Skeletal muscle tissue (tissue), 4 donors: ENCODE data around the gene INPP4A. TPM values are rescaled to one million over a fixed set of nuclear protein-coding genes. Genes with fewer than 3 reads are reported as not detected.

Experiments
- H3K27ac ChIP-seq: one replicate; pipeline ENCODE4 v1.7.0; 2013; ENCODE audit warnings: mild to moderate bottlenecking, low read depth, low read length, inconsistent platforms
- H3K27me3 ChIP-seq, 3 donors: one replicate each; pipeline ENCODE4 v1.7.0; 2013; ENCODE audit warnings: low read length in 3 of 3; ENCODE audit not compliant: control insufficient read depth in 3 of 3, insufficient read depth in 3 of 3
- H3K36me3 ChIP-seq, 3 donors: one replicate each; pipeline ENCODE4 v1.7.0; 2013; ENCODE audit warnings: low read length in 3 of 3; ENCODE audit not compliant: control insufficient read depth in 3 of 3, insufficient read depth in 3 of 3
- H3K4me1 ChIP-seq, 3 donors: one replicate each; pipeline ENCODE4 v1.7.0; 2013; ENCODE audit warnings: low read length in 3 of 3, mild to moderate bottlenecking in 3 of 3; ENCODE audit not compliant: control insufficient read depth in 3 of 3, insufficient read depth in 3 of 3
- H3K4me3 ChIP-seq, 3 donors: one replicate each; pipeline ENCODE4 v1.7.0; 2013; ENCODE audit warnings: low read length in 3 of 3
- H3K9ac ChIP-seq, 3 donors: one replicate each; pipeline ENCODE4 v1.7.0; 2013; ENCODE audit warnings: low read length in 3 of 3, mild to moderate bottlenecking in 3 of 3, moderate library complexity in 2 of 3, low read depth in 1 of 3
- H3K9me3 ChIP-seq, 3 donors: one replicate each; pipeline ENCODE4 v1.7.0; 2013; ENCODE audit warnings: low read length in 3 of 3; ENCODE audit not compliant: control insufficient read depth in 3 of 3
- total RNA-seq: library from RNA; depleted of rRNA; stranded (reverse); fragments of >200 nt; gene quantifications from one replicate; pipeline ENCODE4 v1.2.3, GENCODE V29; 2014
- donor health status: Osteomylitis.

Gene INPP4A
- total RNA-seq, 1 donor from 2014 or later: 12.5 TPM

DNA sequence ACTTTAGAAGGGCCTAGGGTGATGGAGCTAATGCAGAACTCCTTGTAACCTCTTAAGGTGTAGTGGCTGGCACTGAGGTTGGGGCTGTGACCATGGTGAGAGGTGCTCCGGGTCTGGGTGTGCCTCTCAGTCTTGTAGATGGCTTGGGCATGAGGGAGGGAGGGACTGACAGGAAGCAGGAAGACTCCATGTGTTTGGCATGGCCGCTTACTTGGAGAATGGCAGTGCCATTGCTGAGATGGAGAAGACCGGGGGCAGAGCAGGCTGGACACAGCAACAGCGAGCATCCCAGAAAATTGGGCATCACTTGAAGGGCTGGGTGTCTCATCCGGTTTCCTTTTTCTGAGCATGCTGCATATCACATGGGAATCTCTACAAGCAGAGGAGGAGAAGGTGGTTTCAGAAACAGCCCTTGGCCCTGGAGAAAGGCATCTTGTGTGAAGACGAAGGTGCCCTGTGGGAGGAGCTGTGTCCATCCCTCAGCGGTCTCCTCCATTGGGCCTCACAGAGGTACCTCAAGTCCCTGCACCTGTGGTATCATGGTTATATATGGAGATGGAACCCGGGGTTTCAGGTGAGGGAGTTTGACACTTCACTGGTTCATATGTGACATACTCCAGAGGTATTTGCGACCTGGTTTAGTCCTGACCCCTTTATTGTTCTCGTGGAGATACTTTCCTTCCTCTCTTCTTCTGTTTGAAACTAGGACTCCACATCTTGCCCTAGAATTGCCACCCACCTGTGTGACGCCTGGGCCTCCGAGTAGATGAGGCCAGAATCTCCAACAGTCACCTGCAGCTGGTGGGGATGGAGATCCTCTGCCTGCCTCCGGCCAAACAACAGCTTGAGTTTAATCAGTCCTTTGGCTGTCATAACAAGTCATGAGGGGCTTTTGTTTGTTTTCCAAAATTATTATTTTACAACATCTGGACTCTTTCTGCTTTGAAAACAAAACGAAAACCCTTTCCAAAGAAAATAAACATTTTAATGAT, 45.6 kb downstream of the INPP4A start:
- Histone ChIP-seq H3K27me3 (no peaks in the 10 kb centered on the region), H3K4me3 (no peak overlapping the region), H3K9me3 (no peaks in the 10 kb centered on the region), H3K4me1 (peaks cover 30 to 48% (median 42%) of the 10 kb centered on the region in 3 donors), H3K9ac (no peak overlapping the region), H3K27ac (no peak overlapping the region), H3K36me3 (no peaks in the 10 kb centered on the region)

DNA sequence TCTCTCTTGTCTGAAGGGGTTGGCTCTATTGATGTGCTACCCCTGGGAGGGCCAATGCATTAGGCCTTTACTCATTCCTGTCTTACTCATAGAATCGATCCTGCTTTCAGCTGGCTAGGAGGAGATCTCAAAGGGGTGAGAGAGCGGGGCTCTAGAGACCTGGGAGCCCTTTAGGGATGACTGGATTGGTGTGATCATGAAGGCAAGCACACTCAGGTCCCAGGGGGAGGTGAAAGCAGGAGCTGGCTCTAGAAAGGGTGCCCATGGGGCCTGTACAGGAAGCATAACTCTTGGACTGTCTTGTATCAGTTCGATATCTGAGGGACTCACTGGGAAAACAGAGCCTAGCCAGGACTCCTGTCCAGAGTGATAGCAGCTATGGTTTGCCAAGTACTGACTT, 47.8 kb downstream of the INPP4A start:
- Histone ChIP-seq H3K4me1 (peaks cover 30 to 41% (median 37%) of the 10 kb centered on the region in 3 donors), H3K9ac (no peak overlapping the region), H3K27me3 (no peaks in the 10 kb centered on the region), H3K36me3 (no peaks in the 10 kb centered on the region), H3K4me3 (no peak overlapping the region), H3K27ac (no peak overlapping the region), H3K9me3 (no peaks in the 10 kb centered on the region)

GRCh38 chr2:98494699-98495098, 50.0 kb downstream of the INPP4A start:
- Histone ChIP-seq H3K4me1 (peaks cover 19 to 29% (median 25%) of the 10 kb centered on the region in 3 donors), H3K36me3 (no peaks in the 10 kb centered on the region), H3K27ac (no peak overlapping the region)

DNA sequence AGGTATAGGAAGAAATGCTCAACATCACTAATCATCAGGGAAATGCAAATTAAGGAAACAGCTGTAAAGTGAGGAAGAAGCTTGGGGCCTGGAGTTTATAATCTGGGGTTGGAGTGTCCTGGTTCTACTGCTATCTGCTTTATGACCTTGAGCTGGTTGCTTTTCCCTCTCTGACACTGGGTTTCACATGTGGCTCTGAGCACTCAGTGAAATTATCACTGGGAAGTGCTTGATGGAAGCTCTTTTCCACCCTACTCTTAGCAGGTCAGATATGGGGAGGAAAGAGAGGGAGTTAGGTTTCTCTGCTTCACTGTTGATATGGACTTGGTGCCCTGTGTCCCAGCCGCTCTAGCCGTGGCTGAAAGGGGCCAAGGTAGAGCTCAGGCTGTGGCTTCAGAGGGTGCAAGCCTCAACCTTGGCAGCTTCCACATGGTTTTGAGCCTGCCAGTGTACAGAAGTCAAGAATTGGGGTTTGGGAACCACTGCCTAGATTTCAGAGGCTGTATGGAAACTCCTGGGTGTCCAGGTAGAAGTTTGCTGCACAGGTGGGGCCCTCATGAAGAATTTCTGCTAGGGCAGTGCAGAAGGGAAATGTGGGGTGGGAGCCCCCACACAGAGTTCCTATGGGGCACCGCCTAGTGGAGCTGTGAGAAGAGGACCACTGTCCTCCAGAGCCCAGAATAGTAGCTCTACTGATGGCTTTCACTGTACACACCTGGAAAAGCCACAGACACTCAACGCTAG, 52.3 kb downstream of the INPP4A start:
- Histone ChIP-seq H3K9ac (no peak overlapping the region), H3K4me1 (peaks cover 13 to 18% (median 15%) of the 10 kb centered on the region in 3 donors), H3K27me3 (no peaks in the 10 kb centered on the region), H3K27ac (no peak overlapping the region), H3K4me3 (no peak overlapping the region), H3K9me3 (no peaks in the 10 kb centered on the region), H3K36me3 (no peaks in the 10 kb centered on the region)

More at GRCh38 chr2:98494699-98495098, 50.0 kb downstream of the INPP4A start:
- no peaks in the 10 kb centered on the region for H3K27me3 ChIP-seq
- no peaks in the 10 kb centered on the region for H3K9me3 ChIP-seq
- no peak overlapping the region for H3K9ac ChIP-seq
- no peak overlapping the region for H3K4me3 ChIP-seq

DNA sequence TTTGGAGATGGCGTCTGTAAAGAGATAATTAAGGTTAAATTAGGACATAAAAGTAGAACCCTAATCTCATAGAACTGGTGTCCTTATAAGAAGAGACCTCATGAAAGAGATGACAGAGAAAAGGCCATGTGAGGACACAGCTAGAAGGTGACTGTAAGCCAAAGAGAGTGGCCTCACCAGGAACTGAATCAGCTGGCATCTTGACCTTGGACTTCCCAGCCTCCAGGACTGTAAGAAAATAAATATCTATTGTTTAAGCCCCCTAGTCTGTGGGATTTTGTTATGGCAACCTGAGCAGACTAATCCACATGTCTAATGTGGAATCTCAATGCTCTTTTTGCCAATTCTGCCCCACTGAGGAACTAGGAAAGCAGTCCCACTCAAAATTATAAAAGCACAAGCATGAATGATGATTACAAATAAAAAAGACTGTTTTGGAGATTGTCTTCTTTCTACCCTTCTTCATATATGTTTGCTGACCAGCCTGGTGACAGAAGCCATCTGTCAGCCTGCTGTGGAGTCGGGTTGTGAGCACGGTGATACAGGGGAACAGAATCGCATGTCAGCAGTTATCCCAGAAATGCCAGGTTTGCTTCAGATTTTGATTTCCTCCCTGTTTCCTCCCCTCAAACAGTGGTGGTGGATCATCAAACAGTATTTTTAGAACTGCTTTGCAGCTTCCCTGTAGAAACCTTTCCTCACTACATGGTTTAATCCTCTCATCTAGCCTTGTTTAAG, 54.2 kb downstream of the INPP4A start:
- Histone ChIP-seq H3K27me3 (no peaks in the 10 kb centered on the region), H3K27ac (no peak overlapping the region), H3K4me3 (no peak overlapping the region), H3K36me3 (peaks cover 0 to 3% (median 0%) of the 10 kb centered on the region in 3 donors), H3K9me3 (no peaks in the 10 kb centered on the region), H3K9ac (no peak overlapping the region), H3K4me1 (peaks cover 22 to 28% (median 24%) of the 10 kb centered on the region in 3 donors)

- Histone ChIP-seq H3K4me3 (no peak overlapping the region), H3K27ac (no peak overlapping the region), H3K27me3 (no peaks in the 10 kb centered on the region), H3K9me3 (no peaks in the 10 kb centered on the region), H3K36me3 (peaks cover 0 to 3% (median 0%) of the 10 kb centered on the region in 3 donors), H3K9ac (no peak overlapping the region), H3K4me1 (peaks cover 30 to 32% (median 31%) of the 10 kb centered on the region in 3 donors)
Measured at GRCh38 chr2:98500561-98500960, 55.9 kb downstream of the INPP4A start.

DNA sequence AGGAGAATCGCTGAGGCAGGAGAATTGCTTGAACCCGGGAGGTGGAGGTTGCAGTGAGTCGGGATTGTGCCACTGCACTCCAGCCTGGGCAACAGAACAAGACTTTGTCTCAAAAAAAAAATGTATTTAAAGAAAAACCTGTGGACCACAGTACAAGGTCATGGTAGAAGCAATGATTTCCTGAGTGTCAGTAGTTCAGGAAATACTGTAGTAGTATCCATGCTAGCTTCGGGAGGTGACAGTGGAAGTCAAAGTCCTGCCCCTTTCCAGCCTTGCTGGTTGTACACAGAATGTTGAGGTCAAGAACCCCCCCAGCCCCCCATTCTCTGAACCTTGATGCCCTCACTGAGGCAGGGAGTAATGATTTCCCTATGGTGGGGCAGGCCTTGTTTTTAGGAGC, 56.6 kb downstream of the INPP4A start:
- Histone ChIP-seq H3K4me1 (peaks cover 30 to 33% (median 32%) of the 10 kb centered on the region in 3 donors), H3K27ac (no peak overlapping the region), H3K9ac (no peak overlapping the region), H3K27me3 (no peaks in the 10 kb centered on the region), H3K4me3 (no peak overlapping the region), H3K36me3 (peaks cover 0 to 3% (median 0%) of the 10 kb centered on the region in 3 donors), H3K9me3 (no peaks in the 10 kb centered on the region)

GRCh38 chr2:98501876-98502275, 57.2 kb downstream of the INPP4A start:
- Histone ChIP-seq H3K27ac (no peak overlapping the region), H3K9me3 (no peaks in the 10 kb centered on the region), H3K36me3 (peaks cover 0 to 5% (median 0%) of the 10 kb centered on the region in 3 donors), H3K9ac (no peak overlapping the region), H3K4me1 (peaks cover 32 to 38% (median 34%) of the 10 kb centered on the region in 3 donors), H3K27me3 (no peaks in the 10 kb centered on the region), H3K4me3 (no peak overlapping the region)

DNA sequence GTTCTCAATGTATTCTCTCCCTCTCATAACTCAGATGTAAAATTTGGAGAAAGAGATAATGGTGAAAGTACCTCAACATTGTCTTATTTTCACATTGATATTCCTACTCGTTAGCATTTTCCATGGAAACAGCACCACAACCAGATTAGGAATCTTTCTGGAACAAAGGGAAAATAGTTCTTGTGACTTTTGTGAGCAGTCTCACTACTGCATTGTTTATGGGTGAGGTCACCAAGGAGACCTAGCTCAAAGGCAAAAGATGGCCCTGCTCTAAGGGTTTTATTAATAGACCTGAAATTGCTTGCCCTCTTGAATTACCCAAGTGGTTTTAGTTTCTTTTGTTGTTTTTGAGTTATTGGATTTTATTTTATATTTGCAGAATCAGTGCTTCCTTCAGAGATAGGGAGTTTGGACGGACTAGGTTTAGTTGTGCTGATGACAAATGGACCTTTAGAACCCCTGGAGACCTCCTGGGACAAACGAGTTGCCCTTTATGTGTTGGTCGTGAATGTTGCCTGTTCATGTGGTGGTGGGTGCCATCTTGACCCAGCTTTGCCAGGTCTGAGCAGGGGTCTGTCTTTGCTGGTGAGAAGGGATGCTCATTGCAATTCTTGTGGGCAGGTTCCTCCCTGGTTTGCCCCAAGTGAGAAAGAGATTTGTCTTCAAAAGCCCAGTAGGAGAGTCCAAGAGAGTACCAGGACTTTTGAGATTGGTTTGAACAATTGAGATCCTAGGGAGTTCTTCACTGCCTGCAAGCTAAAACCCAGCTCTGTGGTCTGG, 58.1 kb downstream of the INPP4A start:
- no peaks in the 10 kb centered on the region for H3K9me3 ChIP-seq
- no peak overlapping the region for H3K27ac ChIP-seq
- H3K4me1 ChIP-seq: peaks cover 32 to 43% (median 39%) of the 10 kb centered on the region in 3 donors
- peaks cover 0 to 8% (median 0%) of the 10 kb centered on the region in 3 donors for H3K36me3 ChIP-seq
- H3K9ac ChIP-seq: no peak overlapping the region
- no peak overlapping the region for H3K4me3 ChIP-seq
- H3K27me3 ChIP-seq: no peaks in the 10 kb centered on the region
